Liver (tissue), 3 donors: ENCODE data around the gene SAFB.

Experiments used
- ATF3 ChIP-seq: IDR thresholded peaks from 2 replicates; pipeline ENCODE4 v1.6.1; 2016; ENCODE audit warnings: antibody characterized with exemption
- CTCF ChIP-seq: fragments of 150-350 bp; IDR thresholded peaks from 2 replicates; pipeline ENCODE4 v1.5.1; 2017; ENCODE audit warnings: improper control_type of control experiment, low read depth, low read length; ENCODE audit not compliant: missing input control
- EGR1 ChIP-seq, 2 donors: IDR thresholded peaks; 2 replicates each; pipeline ENCODE4 v1.6.1; 2016 to 2018; ENCODE audit warnings: antibody characterized with exemption in 2 of 2, low read depth in 2 of 2
- FOXA1 ChIP-seq: IDR thresholded peaks from 2 replicates; pipeline ENCODE4 v1.6.1; 2016; ENCODE audit warnings: antibody characterized with exemption
- FOXA2 ChIP-seq: IDR thresholded peaks from 2 replicates; pipeline ENCODE4 v1.6.1; 2016; ENCODE audit warnings: antibody characterized with exemption
- GABPA ChIP-seq, 2 donors: IDR thresholded peaks in 1 of 2; conservative IDR thresholded peaks in 1 of 2; 2 replicates each; pipeline ENCODE4 v1.6.1; 2016; ENCODE audit warnings: antibody characterized with exemption in 2 of 2, mild to moderate bottlenecking in 1 of 2, moderate library complexity in 1 of 2
- REST ChIP-seq: IDR thresholded peaks from 2 replicates; pipeline ENCODE4 v1.6.1; 2016; ENCODE audit warnings: antibody characterized with exemption, mild to moderate bottlenecking
- SP1 ChIP-seq: IDR thresholded peaks from 2 replicates; pipeline ENCODE4 v1.6.1; 2018; ENCODE audit warnings: antibody characterized with exemption, mild to moderate bottlenecking
- ZBTB33 ChIP-seq: IDR thresholded peaks from 2 replicates; pipeline ENCODE4 v1.6.1; 2016; ENCODE audit warnings: antibody characterized with exemption
- donor health status: healthy.
- donor health status: healthy.

- TF ChIP-seq CTCF (no peak), REST (peak; percentile 63), SP1 (peak; percentile 84), ATF3 (no peak), FOXA1 (peak; percentile 65), ZBTB33 (no peak), GABPA (IDR thresholded peaks at IDR 0.05 in 1 of 2, conservative IDR thresholded peaks at IDR 0.05 in 1 of 2) (peak in 1 of 2 donors; percentile 90), FOXA2 (no peak), EGR1 (IDR thresholded peaks at IDR 0.05; ENCODE audit: low read depth in 2 of 2) (peak in 1 of 2 donors; percentile 61)
These were observed 57.8 kb downstream of the SAFB start, which contains the start of the genes HSD11B1L and MICOS13 for GRCh38 chr19:5680437-5681368.
